HEK293 (cell line): ENCODE results near the gene GPATCH4.
A peak's percentile ranks its signal among the peaks of the same experiment; 100 is the strongest.

Source experiments
- BCL11B ChIP-seq: fragments of 450-650 bp; formaldehyde crosslinking; IDR thresholded peaks from 2 replicates; pipeline ENCODE4 v1.5.1; 2016; ENCODE audit warnings: low read depth, missing biosample characterization, missing genetic modification characterization
- EGR2 ChIP-seq: fragments of 450-650 bp; formaldehyde crosslinking; IDR thresholded peaks from 2 replicates; pipeline ENCODE4 v1.5.1; 2016; ENCODE audit warnings: low read depth, missing biosample characterization, missing genetic modification characterization
- KLF8 ChIP-seq: fragments of 450-650 bp; formaldehyde crosslinking; IDR thresholded peaks from 2 replicates; pipeline ENCODE4 v1.5.1; 2016; ENCODE audit warnings: missing biosample characterization, missing genetic modification characterization
- MYNN ChIP-seq: fragments of 450-650 bp; formaldehyde crosslinking; IDR thresholded peaks from 2 replicates; pipeline ENCODE4 v1.5.1; 2016; ENCODE audit warnings: missing biosample characterization, missing genetic modification characterization, borderline replicate concordance
- PATZ1 ChIP-seq: fragments of 450-650 bp; formaldehyde crosslinking; IDR thresholded peaks from 2 replicates; pipeline ENCODE4 v1.5.1; 2016; ENCODE audit warnings: missing biosample characterization, missing genetic modification characterization
- PRDM2 ChIP-seq: fragments of 450-650 bp; formaldehyde crosslinking; IDR thresholded peaks from 2 replicates; pipeline ENCODE4 v1.5.1; 2016; ENCODE audit warnings: missing biosample characterization, missing genetic modification characterization, borderline replicate concordance
- SETDB1 ChIP-seq: IDR thresholded peaks from one replicate; pipeline ENCODE4 v1.6.1; 2017; ENCODE audit warnings: mild to moderate bottlenecking, low read length, moderate library complexity, mixed read lengths; ENCODE audit not compliant: insufficient read length
- SP7 ChIP-seq: fragments of 450-650 bp; formaldehyde crosslinking; IDR thresholded peaks from 2 replicates; pipeline ENCODE4 v1.5.1; 2016; ENCODE audit warnings: missing biosample characterization, missing genetic modification characterization
- WT1 ChIP-seq: fragments of 450-650 bp; formaldehyde crosslinking; IDR thresholded peaks from 2 replicates; pipeline ENCODE4 v1.5.1; 2016; ENCODE audit warnings: missing biosample characterization, missing genetic modification characterization
- ZBTB11 ChIP-seq: fragments of 450-650 bp; formaldehyde crosslinking; conservative IDR thresholded peaks from 2 replicates; pipeline ENCODE4 v1.5.1; 2016; ENCODE audit warnings: low read depth, missing biosample characterization, missing genetic modification characterization
- ZBTB26 ChIP-seq: fragments of 450-650 bp; formaldehyde crosslinking; optimal IDR thresholded peaks from 2 replicates; pipeline ENCODE3; 2016; ENCODE audit warnings: missing biosample characterization, mild to moderate bottlenecking, missing genetic modification characterization
- ZNF366 ChIP-seq: fragments of 450-650 bp; formaldehyde crosslinking; conservative IDR thresholded peaks from 2 replicates; pipeline ENCODE4 v1.5.1; 2016; ENCODE audit warnings: missing biosample characterization, missing genetic modification characterization
- ZNF394 ChIP-seq: fragments of 450-650 bp; formaldehyde crosslinking; IDR thresholded peaks from 2 replicates; pipeline ENCODE4 v1.5.1; 2016; ENCODE audit warnings: missing biosample characterization, missing genetic modification characterization, mild to moderate bottlenecking, moderate library complexity, borderline replicate concordance
- ZNF501 ChIP-seq: fragments of 450-650 bp; formaldehyde crosslinking; IDR thresholded peaks from 2 replicates; pipeline ENCODE4 v1.5.1; 2016; ENCODE audit warnings: missing biosample characterization, missing genetic modification characterization
- ZNF629 ChIP-seq: fragments of 450-650 bp; formaldehyde crosslinking; IDR thresholded peaks from 2 replicates; pipeline ENCODE4 v1.5.1; 2017; ENCODE audit warnings: missing biosample characterization, missing genetic modification characterization
- ZNF660 ChIP-seq: fragments of 450-650 bp; IDR thresholded peaks from 2 replicates; pipeline ENCODE4 v1.5.1; 2018; ENCODE audit warnings: missing biosample characterization, mild to moderate bottlenecking, missing genetic modification characterization

The GPATCH4 gene

GRCh38 chr1:156625436-156626078 is 24.3 kb upstream of the GPATCH4 start (continued):
- TF ChIP-seq PRDM2 (tag by site-specific recombination) (no peak), PATZ1 (peak; percentile 83), ZNF501 (tag by site-specific recombination) (peak; percentile 45; the same call in 1 of the 2 replicates), BCL11B (no peak), ZNF629 (tag by site-specific recombination) (no peak), MYNN (tag by site-specific recombination) (no peak), SP7 (peak; percentile 47; the same call in 1 of the 2 replicates), ZBTB11 (tag by site-specific recombination) (peak; percentile 35; the same call in 1 of the 2 replicates), EGR2 (peak; percentile 85), SETDB1 (no peak), ZBTB26 (tag by site-specific recombination) (peak; percentile 45), ZNF660 (tag by site-specific recombination) (0 out of 2 replicates have a peak, but pooled peaks have one; percentile 38), KLF8 (peak; percentile 37; the same call in 1 of the 2 replicates), ZNF366 (tag by site-specific recombination) (peak; percentile 68), ZNF394 (0 out of 2 replicates have a peak, but pooled peaks have one; percentile 4), WT1 (tag by site-specific recombination) (peak; percentile 13; the same call in 1 of the 2 replicates)
